ENCODE data around the gene DDAH1. TPM values are rescaled to one million over a fixed set of nuclear protein-coding genes. Genes with fewer than 3 reads are reported as not detected.
A peak's percentile ranks its signal among the peaks of the same experiment; 100 is the strongest.

DDAH1 gene
- total and polyA plus RNA-seq, 2 donors (not counting 3 experiments of a cell fraction or from before 2014, with no cell fraction given) = 44.0 to 75.2 TPM

DNA sequence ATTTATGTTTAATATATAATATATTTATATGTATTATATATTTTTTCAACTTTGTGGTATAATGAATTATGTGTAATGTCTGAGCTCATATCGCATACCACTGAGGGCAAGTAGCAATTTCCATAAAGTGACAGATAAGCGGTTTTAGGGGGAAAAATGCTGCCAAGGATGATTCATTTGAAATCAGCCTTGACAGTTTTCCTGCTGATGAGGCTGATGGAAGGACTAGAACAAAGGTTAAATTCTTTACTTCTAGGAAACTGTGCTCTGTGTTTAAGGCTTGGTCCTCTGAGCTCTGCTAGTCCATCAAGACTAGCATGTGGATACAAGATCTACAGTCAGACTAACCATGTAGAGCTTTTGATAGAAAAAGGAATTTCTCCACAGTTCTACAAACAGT lies 19.3 kb upstream of the DDAH1 start:
- dilution Hi-C loops (cut with MboI; ENCODE audit: extremely low pct_ligation_motif_present, low sequenced_read_pairs) = no loop called here
- peak; percentile 28 for TF ChIP-seq GATA2 (IDR thresholded peaks at IDR 0.05; ENCODE audit: insufficient read depth, insufficient read length, low read depth, low read length)
- TF ChIP-seq, protein P1, sequence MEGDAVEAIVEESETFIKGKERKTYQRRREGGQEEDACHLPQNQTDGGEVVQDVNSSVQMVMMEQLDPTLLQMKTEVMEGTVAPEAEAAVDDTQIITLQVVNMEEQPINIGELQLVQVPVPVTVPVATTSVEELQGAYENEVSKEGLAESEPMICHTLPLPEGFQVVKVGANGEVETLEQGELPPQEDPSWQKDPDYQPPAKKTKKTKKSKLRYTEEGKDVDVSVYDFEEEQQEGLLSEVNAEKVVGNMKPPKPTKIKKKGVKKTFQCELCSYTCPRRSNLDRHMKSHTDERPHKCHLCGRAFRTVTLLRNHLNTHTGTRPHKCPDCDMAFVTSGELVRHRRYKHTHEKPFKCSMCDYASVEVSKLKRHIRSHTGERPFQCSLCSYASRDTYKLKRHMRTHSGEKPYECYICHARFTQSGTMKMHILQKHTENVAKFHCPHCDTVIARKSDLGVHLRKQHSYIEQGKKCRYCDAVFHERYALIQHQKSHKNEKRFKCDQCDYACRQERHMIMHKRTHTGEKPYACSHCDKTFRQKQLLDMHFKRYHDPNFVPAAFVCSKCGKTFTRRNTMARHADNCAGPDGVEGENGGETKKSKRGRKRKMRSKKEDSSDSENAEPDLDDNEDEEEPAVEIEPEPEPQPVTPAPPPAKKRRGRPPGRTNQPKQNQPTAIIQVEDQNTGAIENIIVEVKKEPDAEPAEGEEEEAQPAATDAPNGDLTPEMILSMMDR (IDR thresholded peaks at IDR 0.05; ENCODE audit: extremely low read depth in 1 of 2, insufficient read depth in 1 of 2, low read depth in 1 of 2, low read length in 2 of 2) = no peak
- Histone ChIP-seq H3K79me2 (ENCODE audit: control insufficient read depth, insufficient read depth, low read length) (no peaks in the 10 kb centered on the region), H3K4me3 (replicated peaks in 1 of 3; ENCODE audit: insufficient read depth in 1 of 3, low read depth in 1 of 3, low read length in 3 of 3) (no peak overlapping the region), H3K4me2 (ENCODE audit: insufficient read depth, low read length) (no peak overlapping the region), H3K9me3 (replicated peaks; ENCODE audit: control insufficient read depth, insufficient read depth, low read length) (no peaks in the 10 kb centered on the region), H3K27me3 (ENCODE audit: control insufficient read depth in 2 of 2, insufficient read depth in 2 of 2, low read length in 2 of 2) (no peaks in the 10 kb centered on the region), H3K27ac (ENCODE audit: insufficient read depth, low read depth, low read length) (no peak overlapping the region), H3K4me1 (ENCODE audit: control insufficient read depth, extremely low read depth, insufficient read depth, low read length) (peaks cover 4% of the 10 kb centered on the region), H2AFZ (ENCODE audit: low read depth, low read length) (no peak overlapping the region), H4K20me1 (replicated peaks; ENCODE audit: control insufficient read depth, extremely low read depth, insufficient read depth, low read length) (no peaks in the 10 kb centered on the region), H3K9me1 (replicated peaks; ENCODE audit: control insufficient read depth, extremely low read depth, insufficient read depth, low read length) (no peaks in the 10 kb centered on the region), H3K9ac (replicated peaks; ENCODE audit: extremely low read depth, insufficient read depth, low read length) (no peak overlapping the region), H3K36me3 (ENCODE audit: control insufficient read depth in 2 of 2, extremely low read depth in 1 of 2, insufficient read depth in 2 of 2, low read length in 2 of 2) (peaks cover 0 to 4% of the 10 kb centered on the region in 2 experiments)
- DNase-seq (ENCODE audit: low read depth, low spot score) (no peak), FAIRE-seq (no peak)
- intact Hi-C loops (cut with micrococcal nuclease) = no loop called here
- CTCF ChIA-PET = interaction anchor here (0.9 to 3.1 kb wide), 11 partner anchors 9 to 229 kb away, joined by 3 to 18 read pairs (median 5); no protein-coding TSS in a partner anchor
- no TSS peak for BruUV-seq (replicated peaks)
- POLR2A ChIA-PET = interaction anchor here (1.5 kb wide), 1 partner anchor 19 kb away, joined by 3 read pairs; the partner anchor contains the start of gene DDAH1

DNA sequence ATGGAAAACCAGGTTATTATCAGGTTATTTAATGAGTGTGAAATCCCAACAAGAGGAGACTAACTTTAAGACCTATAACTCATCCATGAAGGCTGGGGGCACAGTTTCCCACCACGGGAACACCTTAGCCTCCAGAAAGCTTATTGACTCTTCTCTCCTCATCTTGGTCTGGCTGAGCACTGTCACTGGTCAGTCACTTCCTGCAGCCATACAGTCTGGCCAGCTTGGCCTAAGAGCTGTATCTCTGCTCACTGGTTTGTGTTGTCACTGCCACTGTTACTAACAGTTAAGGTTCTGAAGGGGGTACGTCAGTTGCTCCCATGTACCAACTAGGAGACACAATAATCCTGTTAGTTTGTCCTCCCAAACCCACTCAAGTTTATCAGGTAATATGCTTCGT lies 16.7 kb upstream of the DDAH1 start:
- dilution Hi-C loops (cut with MboI; ENCODE audit: extremely low pct_ligation_motif_present, low sequenced_read_pairs) (no loop called here), intact Hi-C loops (cut with micrococcal nuclease) (no loop called here)
- POLR2A ChIA-PET = no interaction called here
- H3K9me3 ChIP-seq (replicated peaks; ENCODE audit: control insufficient read depth, insufficient read depth, low read length) = no peaks in the 10 kb centered on the region
- H3K27me3 ChIP-seq (ENCODE audit: control insufficient read depth in 2 of 2, insufficient read depth in 2 of 2, low read length in 2 of 2) = no peaks in the 10 kb centered on the region
- TF ChIP-seq MYC (IDR thresholded peaks at IDR 0.05; ENCODE audit: low read depth, low read length) (no peak), POLR2A (IDR thresholded peaks at IDR 0.05; ENCODE audit: low read depth, low read length) (no peak)
- TF ChIP-seq, protein P2, sequence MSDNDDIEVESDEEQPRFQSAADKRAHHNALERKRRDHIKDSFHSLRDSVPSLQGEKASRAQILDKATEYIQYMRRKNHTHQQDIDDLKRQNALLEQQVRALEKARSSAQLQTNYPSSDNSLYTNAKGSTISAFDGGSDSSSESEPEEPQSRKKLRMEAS (IDR thresholded peaks at IDR 0.05; ENCODE audit: insufficient read depth, insufficient read length) = no peak
- no peak overlapping the region for H3K4me3 ChIP-seq (replicated peaks in 1 of 3; ENCODE audit: insufficient read depth in 1 of 3, low read depth in 1 of 3, low read length in 3 of 3)
- no peak overlapping the region for H2AFZ ChIP-seq (ENCODE audit: low read depth, low read length)
- DNase-seq (ENCODE audit: low read depth, low spot score) (no peak), FAIRE-seq (no peak)
- no peaks in the 10 kb centered on the region for H4K20me1 ChIP-seq (replicated peaks; ENCODE audit: control insufficient read depth, extremely low read depth, insufficient read depth, low read length)
- no peak overlapping the region for H3K4me2 ChIP-seq (ENCODE audit: insufficient read depth, low read length)
- peaks cover 4% of the 10 kb centered on the region for H3K4me1 ChIP-seq (ENCODE audit: control insufficient read depth, extremely low read depth, insufficient read depth, low read length)
- no TSS peak for BruUV-seq (replicated peaks)
- H3K9me1 ChIP-seq (replicated peaks; ENCODE audit: control insufficient read depth, extremely low read depth, insufficient read depth, low read length) = no peaks in the 10 kb centered on the region
- H3K27ac ChIP-seq (ENCODE audit: insufficient read depth, low read depth, low read length) = no peak overlapping the region
- peaks cover 0 to 4% of the 10 kb centered on the region in 2 experiments for H3K36me3 ChIP-seq (ENCODE audit: control insufficient read depth in 2 of 2, extremely low read depth in 1 of 2, insufficient read depth in 2 of 2, low read length in 2 of 2)
- H3K79me2 ChIP-seq (ENCODE audit: control insufficient read depth, insufficient read depth, low read length) = no peaks in the 10 kb centered on the region
- H3K9ac ChIP-seq (replicated peaks; ENCODE audit: extremely low read depth, insufficient read depth, low read length) = no peak overlapping the region
- CTCF ChIA-PET = no interaction called here
